Panc1 (cell line): Measurements from ENCODE around the gene JAML. TPM values are rescaled to one million over a fixed set of nuclear protein-coding genes. Genes with fewer than 3 reads are reported as not detected.

Experiments used
- ATAC-seq: fragments of 200-7000 bp; cut with Tn5 transposase; 2 replicates; pipeline ENCODE4 v1.9.1; 2020; ENCODE audit warnings: mild to moderate bottlenecking, moderate library complexity
- BruUV-seq: library from RNA; stranded (reverse); fragments of 400-500 nt; replicated peaks from 2 replicates; lab custom pipeline; 2021; lab: Mats Ljungman, UMichigan
- CTCF ChIA-PET: fragments of 300-600 bp; sonication (Branson Sonifier 250); formaldehyde crosslinking; loops from one replicate; lab custom pipeline; 2022; ENCODE audit warnings: antibody characterized with exemption; lab: Charles Lee
- POLR2A ChIA-PET: fragments of 300-600 bp; sonication (Branson Sonifier 250); formaldehyde crosslinking; loops from one replicate; lab custom pipeline; 2022; ENCODE audit warnings: antibody characterized with exemption; lab: Charles Lee
- DNase-seq: peaks from one replicate; pipeline ENCODE4 v3.0.0-alpha.2; 2010; ENCODE audit warnings: low read depth, low spot score
- H3K27ac ChIP-seq: 2 replicates; pipeline ENCODE4 v1.5.1; 2011; ENCODE audit warnings: mild to moderate bottlenecking, low read length, inconsistent platforms
- H3K27me3 ChIP-seq: fragments of 200-500 bp; sonication (Bioruptor generic); 2 replicates; pipeline ENCODE4 v1.6.0; 2014; ENCODE audit warnings: low read length, inconsistent platforms; ENCODE audit not compliant: control insufficient read depth, insufficient read depth
- H3K36me3 ChIP-seq: fragments of 200-500 bp; sonication (Bioruptor generic); 2 replicates; pipeline ENCODE4 v1.5.1; 2014; ENCODE audit warnings: inconsistent platforms, mild to moderate bottlenecking, low read length, moderate library complexity; ENCODE audit not compliant: control insufficient read depth, insufficient read depth
- H3K4me1 ChIP-seq: 2 replicates; pipeline ENCODE4 v1.5.1; 2011; ENCODE audit warnings: inconsistent platforms, mild to moderate bottlenecking, low read length, moderate library complexity; ENCODE audit not compliant: control insufficient read depth, insufficient read depth
- H3K4me3 ChIP-seq, 2 experiments: 2 replicates each; pipeline ENCODE4 v1.5.1; 2011 to 2012; ENCODE audit warnings: low read depth in 2 of 2, low read length in 2 of 2, mild to moderate bottlenecking in 2 of 2, inconsistent platforms in 1 of 2, moderate library complexity in 1 of 2
- H3K9me3 ChIP-seq: fragments of 200-500 bp; sonication (Bioruptor generic); 2 replicates; pipeline ENCODE4 v1.5.1; 2014; ENCODE audit warnings: low read depth, mild to moderate bottlenecking, inconsistent platforms, low read length, moderate library complexity; ENCODE audit not compliant: control insufficient read depth, insufficient read depth
- POLR2AphosphoS5 ChIP-seq: IDR thresholded peaks from 2 replicates; pipeline ENCODE4 v1.6.1; 2012; ENCODE audit warnings: mild to moderate bottlenecking, low read depth, low read length, moderate library complexity
- SIN3A ChIP-seq: IDR thresholded peaks from 2 replicates; pipeline ENCODE4 v1.6.1; 2012; ENCODE audit warnings: low read depth, mild to moderate bottlenecking, low read length, moderate library complexity, borderline replicate concordance; ENCODE audit not compliant: insufficient read depth
- TCF7L2 ChIP-seq: IDR thresholded peaks from 2 replicates; pipeline ENCODE4 v1.6.1; 2011; ENCODE audit warnings: mild to moderate bottlenecking, low read depth, low read length, inconsistent platforms
- in situ Hi-C: cut with HindIII; loops from 2 replicates; pipeline ENCODE4 v1.10.0; 2016; ENCODE audit warnings: low sequenced_read_pairs, low pct_unique_long_range_greater_than_20kb
- intact Hi-C: fragments of 100-400 bp; cut with micrococcal nuclease; formaldehyde crosslinking; loops from one replicate; pipeline ENCODE4 v1.10.0; 2022; ENCODE audit not compliant: unreplicated experiment
- total RNA-seq: library from RNA; stranded (reverse); gene quantifications from one replicate; pipeline ENCODE4 v1.2.1, GENCODE V29; 2021; ENCODE audit not compliant: unreplicated experiment
- TF ChIP-seq, protein P1 (sequence below): fragments of 450-650 bp; IDR thresholded peaks from 2 replicates; pipeline ENCODE4 v1.5.1; 2017; ENCODE audit warnings: mild to moderate bottlenecking
- TF ChIP-seq, protein P2 (sequence below), 2 experiments: IDR thresholded peaks; 2 replicates each; pipeline ENCODE4 v1.6.1; 2011 to 2012; ENCODE audit warnings: low read depth in 2 of 2, control low read depth in 1 of 2, low read length in 1 of 2, mild to moderate bottlenecking in 1 of 2, moderate library complexity in 1 of 2; ENCODE audit not compliant: insufficient read depth in 1 of 2

JAML gene
- total RNA-seq, 1 experiment from 2014 or later: 0.39 TPM

DNA sequence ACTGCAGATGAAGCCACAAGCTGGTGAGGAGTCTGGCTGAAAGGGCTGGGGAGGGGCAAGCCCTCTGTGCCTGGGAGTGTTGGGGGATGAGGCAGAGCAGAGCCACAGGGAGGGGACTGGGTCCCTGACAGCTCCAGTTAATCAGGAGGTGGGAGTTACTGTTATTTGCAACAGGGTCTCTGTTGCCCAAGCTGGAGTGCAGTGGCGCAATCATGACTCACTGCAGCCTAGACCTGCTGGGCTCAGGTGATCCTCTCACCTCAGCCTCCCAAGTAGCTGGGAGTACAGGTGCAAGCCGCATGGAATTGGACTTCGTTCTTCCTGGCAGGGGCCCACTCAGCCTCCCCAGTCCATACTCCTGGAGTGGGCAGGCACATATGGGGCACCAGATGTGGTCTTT lies 56.1 kb downstream of the JAML start:
- CTCF ChIA-PET: no interaction called here
- in situ Hi-C loops: no loop called here
- no peak overlapping the region for H3K4me3 ChIP-seq

DNA sequence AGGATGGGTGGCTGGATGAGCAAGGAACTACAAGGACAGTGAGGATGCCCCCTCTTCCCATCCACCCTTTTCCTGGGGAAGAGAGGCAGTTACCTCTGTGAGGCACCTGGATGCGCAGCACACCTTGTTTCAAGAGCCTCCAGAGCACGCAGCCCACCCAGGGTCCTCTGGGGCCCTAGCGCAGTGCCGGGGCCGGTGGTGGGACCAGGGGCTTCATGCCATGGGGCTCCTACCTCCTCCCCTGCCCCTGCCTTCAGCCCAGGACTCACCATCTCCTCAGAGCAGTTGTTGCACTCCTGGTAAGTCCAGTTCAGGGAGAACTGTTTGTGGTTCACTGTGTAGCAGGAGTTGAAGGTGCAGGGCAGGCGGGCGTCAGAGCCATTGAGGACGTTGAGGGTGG lies 56.5 kb downstream of the JAML start:
- H3K27ac ChIP-seq: no peak overlapping the region
- ChIA-PET CTCF (no interaction called here), POLR2A (no interaction called here)
- no peak for TF ChIP-seq TCF7L2
- TF ChIP-seq, protein P1, sequence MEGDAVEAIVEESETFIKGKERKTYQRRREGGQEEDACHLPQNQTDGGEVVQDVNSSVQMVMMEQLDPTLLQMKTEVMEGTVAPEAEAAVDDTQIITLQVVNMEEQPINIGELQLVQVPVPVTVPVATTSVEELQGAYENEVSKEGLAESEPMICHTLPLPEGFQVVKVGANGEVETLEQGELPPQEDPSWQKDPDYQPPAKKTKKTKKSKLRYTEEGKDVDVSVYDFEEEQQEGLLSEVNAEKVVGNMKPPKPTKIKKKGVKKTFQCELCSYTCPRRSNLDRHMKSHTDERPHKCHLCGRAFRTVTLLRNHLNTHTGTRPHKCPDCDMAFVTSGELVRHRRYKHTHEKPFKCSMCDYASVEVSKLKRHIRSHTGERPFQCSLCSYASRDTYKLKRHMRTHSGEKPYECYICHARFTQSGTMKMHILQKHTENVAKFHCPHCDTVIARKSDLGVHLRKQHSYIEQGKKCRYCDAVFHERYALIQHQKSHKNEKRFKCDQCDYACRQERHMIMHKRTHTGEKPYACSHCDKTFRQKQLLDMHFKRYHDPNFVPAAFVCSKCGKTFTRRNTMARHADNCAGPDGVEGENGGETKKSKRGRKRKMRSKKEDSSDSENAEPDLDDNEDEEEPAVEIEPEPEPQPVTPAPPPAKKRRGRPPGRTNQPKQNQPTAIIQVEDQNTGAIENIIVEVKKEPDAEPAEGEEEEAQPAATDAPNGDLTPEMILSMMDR: no peak
- TF ChIP-seq, protein P2, sequence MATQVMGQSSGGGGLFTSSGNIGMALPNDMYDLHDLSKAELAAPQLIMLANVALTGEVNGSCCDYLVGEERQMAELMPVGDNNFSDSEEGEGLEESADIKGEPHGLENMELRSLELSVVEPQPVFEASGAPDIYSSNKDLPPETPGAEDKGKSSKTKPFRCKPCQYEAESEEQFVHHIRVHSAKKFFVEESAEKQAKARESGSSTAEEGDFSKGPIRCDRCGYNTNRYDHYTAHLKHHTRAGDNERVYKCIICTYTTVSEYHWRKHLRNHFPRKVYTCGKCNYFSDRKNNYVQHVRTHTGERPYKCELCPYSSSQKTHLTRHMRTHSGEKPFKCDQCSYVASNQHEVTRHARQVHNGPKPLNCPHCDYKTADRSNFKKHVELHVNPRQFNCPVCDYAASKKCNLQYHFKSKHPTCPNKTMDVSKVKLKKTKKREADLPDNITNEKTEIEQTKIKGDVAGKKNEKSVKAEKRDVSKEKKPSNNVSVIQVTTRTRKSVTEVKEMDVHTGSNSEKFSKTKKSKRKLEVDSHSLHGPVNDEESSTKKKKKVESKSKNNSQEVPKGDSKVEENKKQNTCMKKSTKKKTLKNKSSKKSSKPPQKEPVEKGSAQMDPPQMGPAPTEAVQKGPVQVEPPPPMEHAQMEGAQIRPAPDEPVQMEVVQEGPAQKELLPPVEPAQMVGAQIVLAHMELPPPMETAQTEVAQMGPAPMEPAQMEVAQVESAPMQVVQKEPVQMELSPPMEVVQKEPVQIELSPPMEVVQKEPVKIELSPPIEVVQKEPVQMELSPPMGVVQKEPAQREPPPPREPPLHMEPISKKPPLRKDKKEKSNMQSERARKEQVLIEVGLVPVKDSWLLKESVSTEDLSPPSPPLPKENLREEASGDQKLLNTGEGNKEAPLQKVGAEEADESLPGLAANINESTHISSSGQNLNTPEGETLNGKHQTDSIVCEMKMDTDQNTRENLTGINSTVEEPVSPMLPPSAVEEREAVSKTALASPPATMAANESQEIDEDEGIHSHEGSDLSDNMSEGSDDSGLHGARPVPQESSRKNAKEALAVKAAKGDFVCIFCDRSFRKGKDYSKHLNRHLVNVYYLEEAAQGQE (IDR thresholded peaks at IDR 0.05; ENCODE audit: insufficient read depth in 1 of 2, low read depth in 2 of 2, low read length in 1 of 2): no peak
- TF ChIP-seq POLR2AphosphoS5: no peak
- TF ChIP-seq SIN3A: no peak
- H3K27me3 ChIP-seq: peaks cover 10% of the 10 kb centered on the region
- no peaks in the 10 kb centered on the region for H3K9me3 ChIP-seq
- no peak for ATAC-seq
- DNase-seq: no peak
- intact Hi-C loops (no loop called here), in situ Hi-C loops (no loop called here)
- no peaks in the 10 kb centered on the region for H3K4me1 ChIP-seq
- BruUV-seq: no TSS peak
- no peaks in the 10 kb centered on the region for H3K36me3 ChIP-seq
- no peak overlapping the region for H3K4me3 ChIP-seq

More for the DNA sequence above, 56.1 kb downstream of the JAML start:
- TF ChIP-seq, protein P2 (IDR thresholded peaks at IDR 0.05; ENCODE audit: insufficient read depth in 1 of 2, low read depth in 2 of 2, low read length in 1 of 2): no peak
- TF ChIP-seq, protein P1: no peak
- TF ChIP-seq SIN3A (no peak), TCF7L2 (no peak), POLR2AphosphoS5 (no peak)
- Histone ChIP-seq H3K27ac (no peak overlapping the region), H3K27me3 (peaks cover 10% of the 10 kb centered on the region), H3K36me3 (no peaks in the 10 kb centered on the region), H3K9me3 (no peaks in the 10 kb centered on the region), H3K4me1 (no peaks in the 10 kb centered on the region)
- BruUV-seq: no TSS peak
- POLR2A ChIA-PET: no interaction called here
- no peak for DNase-seq
- ATAC-seq: no peak
- intact Hi-C loops: no loop called here
